ENCODE results near the gene PRMT3. TPM values are rescaled to one million over a fixed set of nuclear protein-coding genes. Genes with fewer than 3 reads are reported as not detected.

Gene PRMT3
- total and polyA plus RNA-seq, 2 of the 13 experiments (the other 11 are each of a cell fraction or from before 2014, with no cell fraction given): 9.1 to 27.7 TPM

DNA sequence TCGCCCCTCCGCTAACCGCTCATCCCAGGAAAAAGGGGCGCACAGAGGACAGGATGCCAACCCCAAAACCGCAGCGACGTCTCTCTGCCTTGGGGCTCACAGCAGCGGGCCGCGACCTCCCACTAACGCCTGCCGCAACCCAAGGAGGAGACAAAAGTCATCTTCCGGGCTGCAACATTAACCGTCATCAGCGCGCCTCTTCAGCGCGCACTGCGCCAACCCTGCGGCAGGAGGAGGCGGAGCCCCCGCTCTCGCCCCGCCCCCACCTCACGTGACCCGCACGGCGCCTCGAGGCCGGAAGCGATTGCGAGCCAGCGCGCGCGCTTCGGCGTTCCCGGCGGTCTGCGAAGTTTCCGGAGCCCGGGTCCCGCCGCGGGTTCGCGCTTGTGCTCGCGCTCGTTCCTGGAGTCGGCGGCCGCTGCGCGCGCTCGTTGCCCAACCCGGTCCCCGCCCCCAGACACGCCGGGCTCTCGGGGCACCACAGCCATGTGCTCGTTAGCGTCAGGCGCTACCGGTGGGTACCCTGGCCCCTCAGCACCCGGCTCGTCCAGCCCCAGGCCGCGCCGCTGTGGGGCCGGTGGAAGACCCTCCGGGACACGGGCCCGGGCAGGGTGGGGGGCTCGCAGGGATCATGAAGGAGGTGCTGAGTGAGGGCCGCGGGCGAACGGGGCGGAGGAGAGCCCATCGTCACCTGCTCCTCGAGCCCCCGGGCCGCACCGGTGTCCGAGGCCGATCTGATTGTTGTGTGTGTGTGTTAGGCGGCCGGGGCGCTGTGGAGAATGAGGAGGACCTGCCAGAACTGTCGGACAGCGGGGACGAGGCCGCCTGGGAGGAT lies at the start of gene PRMT3 (continued):
- peak; percentile 57; the same call in 1 of the 2 replicates for TF ChIP-seq ZNF557 (CRISPR knock-in tag; IDR thresholded peaks at IDR 0.05)
- TF ChIP-seq AGO2 (optimal IDR thresholded peaks at IDR 0.05; ENCODE audit: low read depth, low read length): peak; percentile 76
- no peak for TF ChIP-seq MZF1 (CRISPR knock-in tag; IDR thresholded peaks at IDR 0.05; ENCODE audit: borderline replicate concordance)
- TF ChIP-seq ZSCAN20 (CRISPR knock-in tag; IDR thresholded peaks at IDR 0.05; ENCODE audit: borderline replicate concordance): no peak
- TF ChIP-seq PLRG1 (conservative IDR thresholded peaks at IDR 0.05): no peak
- TF ChIP-seq, protein P1, sequence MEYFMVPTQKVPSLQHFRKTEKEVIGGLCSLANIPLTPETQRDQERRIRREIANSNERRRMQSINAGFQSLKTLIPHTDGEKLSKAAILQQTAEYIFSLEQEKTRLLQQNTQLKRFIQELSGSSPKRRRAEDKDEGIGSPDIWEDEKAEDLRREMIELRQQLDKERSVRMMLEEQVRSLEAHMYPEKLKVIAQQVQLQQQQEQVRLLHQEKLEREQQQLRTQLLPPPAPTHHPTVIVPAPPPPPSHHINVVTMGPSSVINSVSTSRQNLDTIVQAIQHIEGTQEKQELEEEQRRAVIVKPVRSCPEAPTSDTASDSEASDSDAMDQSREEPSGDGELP (IDR thresholded peaks at IDR 0.05; ENCODE audit: borderline replicate concordance, low read depth): no peak
- TF ChIP-seq, protein P2, sequence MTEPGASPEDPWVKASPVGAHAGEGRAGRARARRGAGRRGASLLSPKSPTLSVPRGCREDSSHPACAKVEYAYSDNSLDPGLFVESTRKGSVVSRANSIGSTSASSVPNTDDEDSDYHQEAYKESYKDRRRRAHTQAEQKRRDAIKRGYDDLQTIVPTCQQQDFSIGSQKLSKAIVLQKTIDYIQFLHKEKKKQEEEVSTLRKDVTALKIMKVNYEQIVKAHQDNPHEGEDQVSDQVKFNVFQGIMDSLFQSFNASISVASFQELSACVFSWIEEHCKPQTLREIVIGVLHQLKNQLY (CRISPR knock-in tag; IDR thresholded peaks at IDR 0.05): no peak; the same call in 1 of the 2 replicates
- TF ChIP-seq, protein P3, sequence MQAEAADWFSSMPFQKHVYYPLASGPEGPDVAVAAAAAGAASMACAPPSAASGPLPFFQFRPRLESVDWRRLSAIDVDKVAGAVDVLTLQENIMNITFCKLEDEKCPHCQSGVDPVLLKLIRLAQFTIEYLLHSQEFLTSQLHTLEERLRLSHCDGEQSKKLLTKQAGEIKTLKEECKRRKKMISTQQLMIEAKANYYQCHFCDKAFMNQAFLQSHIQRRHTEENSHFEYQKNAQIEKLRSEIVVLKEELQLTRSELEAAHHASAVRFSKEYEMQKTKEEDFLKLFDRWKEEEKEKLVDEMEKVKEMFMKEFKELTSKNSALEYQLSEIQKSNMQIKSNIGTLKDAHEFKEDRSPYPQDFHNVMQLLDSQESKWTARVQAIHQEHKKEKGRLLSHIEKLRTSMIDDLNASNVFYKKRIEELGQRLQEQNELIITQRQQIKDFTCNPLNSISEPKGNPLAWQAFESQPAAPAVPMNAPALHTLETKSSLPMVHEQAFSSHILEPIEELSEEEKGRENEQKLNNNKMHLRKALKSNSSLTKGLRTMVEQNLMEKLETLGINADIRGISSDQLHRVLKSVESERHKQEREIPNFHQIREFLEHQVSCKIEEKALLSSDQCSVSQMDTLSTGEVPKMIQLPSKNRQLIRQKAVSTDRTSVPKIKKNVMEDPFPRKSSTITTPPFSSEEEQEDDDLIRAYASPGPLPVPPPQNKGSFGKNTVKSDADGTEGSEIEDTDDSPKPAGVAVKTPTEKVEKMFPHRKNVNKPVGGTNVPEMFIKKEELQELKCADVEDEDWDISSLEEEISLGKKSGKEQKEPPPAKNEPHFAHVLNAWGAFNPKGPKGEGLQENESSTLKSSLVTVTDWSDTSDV (CRISPR knock-in tag; IDR thresholded peaks at IDR 0.05): peak; percentile 62
- TF ChIP-seq, protein P4, sequence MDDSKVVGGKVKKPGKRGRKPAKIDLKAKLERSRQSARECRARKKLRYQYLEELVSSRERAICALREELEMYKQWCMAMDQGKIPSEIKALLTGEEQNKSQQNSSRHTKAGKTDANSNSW (CRISPR knock-in tag; IDR thresholded peaks at IDR 0.05; ENCODE audit: borderline replicate concordance): no peak; the same call in 1 of the 2 replicates
- TF ChIP-seq NFKBIZ (CRISPR knock-in tag; IDR thresholded peaks at IDR 0.05): peak; percentile 16; the same call in 1 of the 2 replicates
- TF ChIP-seq, protein P5, sequence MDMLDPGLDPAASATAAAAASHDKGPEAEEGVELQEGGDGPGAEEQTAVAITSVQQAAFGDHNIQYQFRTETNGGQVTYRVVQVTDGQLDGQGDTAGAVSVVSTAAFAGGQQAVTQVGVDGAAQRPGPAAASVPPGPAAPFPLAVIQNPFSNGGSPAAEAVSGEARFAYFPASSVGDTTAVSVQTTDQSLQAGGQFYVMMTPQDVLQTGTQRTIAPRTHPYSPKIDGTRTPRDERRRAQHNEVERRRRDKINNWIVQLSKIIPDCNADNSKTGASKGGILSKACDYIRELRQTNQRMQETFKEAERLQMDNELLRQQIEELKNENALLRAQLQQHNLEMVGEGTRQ (IDR thresholded peaks at IDR 0.05; ENCODE audit: low read depth, low read length): peak; percentile 95
- TF ChIP-seq, protein P5 (CRISPR knock-in tag; IDR thresholded peaks at IDR 0.05; ENCODE audit: borderline replicate concordance): peak; percentile 96
- peak; percentile 41 for TF ChIP-seq MED8 (CRISPR knock-in tag; IDR thresholded peaks at IDR 0.05; ENCODE audit: insufficient replicate concordance)
- TF ChIP-seq BCL6 (CRISPR knock-in tag; IDR thresholded peaks at IDR 0.05): peak; percentile 14; the same call in 1 of the 2 replicates
- TF ChIP-seq NFIC (IDR thresholded peaks at IDR 0.05; ENCODE audit: low read length): no peak
- TF ChIP-seq ZFP1 (CRISPR knock-in tag; IDR thresholded peaks at IDR 0.05): peak; percentile 18; the same call in 1 of the 2 replicates
- TF ChIP-seq, protein P6, sequence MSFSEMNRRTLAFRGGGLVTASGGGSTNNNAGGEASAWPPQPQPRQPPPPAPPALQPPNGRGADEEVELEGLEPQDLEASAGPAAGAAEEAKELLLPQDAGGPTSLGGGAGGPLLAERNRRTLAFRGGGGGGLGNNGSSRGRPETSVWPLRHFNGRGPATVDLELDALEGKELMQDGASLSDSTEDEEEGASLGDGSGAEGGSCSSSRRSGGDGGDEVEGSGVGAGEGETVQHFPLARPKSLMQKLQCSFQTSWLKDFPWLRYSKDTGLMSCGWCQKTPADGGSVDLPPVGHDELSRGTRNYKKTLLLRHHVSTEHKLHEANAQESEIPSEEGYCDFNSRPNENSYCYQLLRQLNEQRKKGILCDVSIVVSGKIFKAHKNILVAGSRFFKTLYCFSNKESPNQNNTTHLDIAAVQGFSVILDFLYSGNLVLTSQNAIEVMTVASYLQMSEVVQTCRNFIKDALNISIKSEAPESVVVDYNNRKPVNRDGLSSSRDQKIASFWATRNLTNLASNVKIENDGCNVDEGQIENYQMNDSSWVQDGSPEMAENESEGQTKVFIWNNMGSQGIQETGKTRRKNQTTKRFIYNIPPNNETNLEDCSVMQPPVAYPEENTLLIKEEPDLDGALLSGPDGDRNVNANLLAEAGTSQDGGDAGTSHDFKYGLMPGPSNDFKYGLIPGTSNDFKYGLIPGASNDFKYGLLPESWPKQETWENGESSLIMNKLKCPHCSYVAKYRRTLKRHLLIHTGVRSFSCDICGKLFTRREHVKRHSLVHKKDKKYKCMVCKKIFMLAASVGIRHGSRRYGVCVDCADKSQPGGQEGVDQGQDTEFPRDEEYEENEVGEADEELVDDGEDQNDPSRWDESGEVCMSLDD (CRISPR knock-in tag; IDR thresholded peaks at IDR 0.05; ENCODE audit: borderline replicate concordance): peak; percentile 65
